Suppressor macrophage (primary cell): ENCODE data around the gene TRAPPC12.
A peak's percentile ranks its signal among the peaks of the same experiment; 100 is the strongest.

ENCODE experiments used
- DNase-seq, 4 experiments: peaks; one replicate each; pipeline ENCODE4 v3.0.0-alpha.2; 2020 to 2022

TRAPPC12 gene

GRCh38 chr2:3409627-3410170, 30.2 kb downstream of the TRAPPC12 start:
- DNase-seq = no peak

GRCh38 chr2:3411103-3411502, 31.6 kb downstream of the TRAPPC12 start:
- DNase-seq = no peak

- DNase-seq = no peak
Measured at GRCh38 chr2:3413697-3414096, 34.2 kb downstream of the TRAPPC12 start.

GRCh38 chr2:3414133-3414860, 34.8 kb downstream of the TRAPPC12 start:
- no peak for DNase-seq

GRCh38 chr2:3418766-3419404, 39.4 kb downstream of the TRAPPC12 start:
- DNase-seq = no peak

- no peak for DNase-seq
Measured at GRCh38 chr2:3420076-3420768, 40.7 kb downstream of the TRAPPC12 start.

GRCh38 chr2:3420769-3421397, 41.4 kb downstream of the TRAPPC12 start:
- DNase-seq = no peak

- DNase-seq = no peak
Measured at GRCh38 chr2:3421580-3421979, 42.1 kb downstream of the TRAPPC12 start.

- DNase-seq = no peak
Measured at GRCh38 chr2:3422161-3422779, 42.8 kb downstream of the TRAPPC12 start.

GRCh38 chr2:3423492-3424170, 44.1 kb downstream of the TRAPPC12 start:
- peak; percentile 61 to 85 (median 78) for DNase-seq

GRCh38 chr2:3424171-3424795, 44.8 kb downstream of the TRAPPC12 start:
- DNase-seq = no peak

- no peak for DNase-seq
Measured at GRCh38 chr2:3426615-3427014, 47.1 kb downstream of the TRAPPC12 start.

- no peak for DNase-seq
Measured at GRCh38 chr2:3427272-3427671, 47.8 kb downstream of the TRAPPC12 start.

GRCh38 chr2:3428577-3428976, 49.1 kb downstream of the TRAPPC12 start:
- no peak for DNase-seq

GRCh38 chr2:3429066-3429610, 49.6 kb downstream of the TRAPPC12 start:
- no peak for DNase-seq

GRCh38 chr2:3430172-3430571, 50.7 kb downstream of the TRAPPC12 start:
- DNase-seq = no peak

- no peak for DNase-seq
Measured at GRCh38 chr2:3430740-3431490, 51.4 kb downstream of the TRAPPC12 start.

GRCh38 chr2:3432067-3432466, 52.6 kb downstream of the TRAPPC12 start:
- no peak for DNase-seq

- DNase-seq = no peak
Measured at GRCh38 chr2:3432693-3433338, 53.3 kb downstream of the TRAPPC12 start.

GRCh38 chr2:3433339-3433699, 53.8 kb downstream of the TRAPPC12 start:
- no peak for DNase-seq
